Heart left ventricle (tissue), 13 donors: ENCODE measurements around the gene MPZL2.

Source experiments
- POLR2A ChIP-seq, 2 donors: fragments of 450-650 bp; IDR thresholded peaks; one replicate each; pipeline ENCODE4 v1.6.1; 2017; ENCODE audit warnings: antibody characterized with exemption in 2 of 2, mild to moderate bottlenecking in 2 of 2, moderate library complexity in 2 of 2
- TF ChIP-seq, protein P1 (sequence below), 12 donors: fragments of 200-600 bp; sonication (generic) in 4 of 12; IDR thresholded peaks; one replicate each; pipeline versions ENCODE4 v1.5.0 to v1.8.0; 2018 to 2022; ENCODE audit warnings: antibody characterized with exemption in 12 of 12, mild to moderate bottlenecking in 5 of 12
- donor health status: ischemic (EF 13 %, LVEDD 7.1; RV severe dilation, severe dysfunction).
- donor health status: DM: no; HTN: yes; CAD: no.
- donor health status: DM: no; HTN: no; CAD: no.
- donor health status: ischemic (EF 25% LVEDD 6.9; RV normal size, moderate dysfunction).
- donor health status: ischemic (EF 25% LVEDD 5.7; RV mildly dilated, moderate dysfunction).
- donor health status: ischemic (EF 35%, LVEDD 5.7; RV mildly dilated, moderate dysfunction).
- donor health status: nonischemic (EF 11% LVEDD 7.7; RV severe dilation, severe dysfunction).
- donor health status: DM: yes; HTN: yes; CAD: no.
- donor health status: PGD.
- donor health status: ischemic (EF 29% LVEDD 5.4; RV normal size, mild dysfunction).
- donor health status: nonischemic (EF 23%, LVEDD 6.1; RV moderate dilation, normal function).

DNA sequence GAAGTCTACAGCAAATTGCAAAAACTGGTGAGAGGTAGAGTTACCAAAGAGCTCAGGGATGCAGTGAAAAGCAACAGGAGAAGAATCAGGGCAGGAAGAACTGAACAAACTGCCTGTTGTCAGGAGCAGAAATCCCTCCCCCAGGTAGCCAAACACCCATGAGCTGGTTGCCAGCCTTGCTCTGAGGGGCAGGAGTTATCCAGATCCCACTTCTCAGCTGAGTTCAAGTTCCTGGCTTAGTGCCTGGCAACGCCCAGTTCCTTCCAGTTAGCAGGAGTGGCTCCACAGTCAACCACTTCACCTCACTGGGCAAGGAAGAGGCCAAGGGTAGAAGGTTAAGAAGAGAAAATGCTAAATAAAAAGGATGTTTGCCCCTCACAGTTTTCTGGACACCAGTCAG is 1.9 kb upstream of the MPZL2 start:
- TF ChIP-seq, protein P1, sequence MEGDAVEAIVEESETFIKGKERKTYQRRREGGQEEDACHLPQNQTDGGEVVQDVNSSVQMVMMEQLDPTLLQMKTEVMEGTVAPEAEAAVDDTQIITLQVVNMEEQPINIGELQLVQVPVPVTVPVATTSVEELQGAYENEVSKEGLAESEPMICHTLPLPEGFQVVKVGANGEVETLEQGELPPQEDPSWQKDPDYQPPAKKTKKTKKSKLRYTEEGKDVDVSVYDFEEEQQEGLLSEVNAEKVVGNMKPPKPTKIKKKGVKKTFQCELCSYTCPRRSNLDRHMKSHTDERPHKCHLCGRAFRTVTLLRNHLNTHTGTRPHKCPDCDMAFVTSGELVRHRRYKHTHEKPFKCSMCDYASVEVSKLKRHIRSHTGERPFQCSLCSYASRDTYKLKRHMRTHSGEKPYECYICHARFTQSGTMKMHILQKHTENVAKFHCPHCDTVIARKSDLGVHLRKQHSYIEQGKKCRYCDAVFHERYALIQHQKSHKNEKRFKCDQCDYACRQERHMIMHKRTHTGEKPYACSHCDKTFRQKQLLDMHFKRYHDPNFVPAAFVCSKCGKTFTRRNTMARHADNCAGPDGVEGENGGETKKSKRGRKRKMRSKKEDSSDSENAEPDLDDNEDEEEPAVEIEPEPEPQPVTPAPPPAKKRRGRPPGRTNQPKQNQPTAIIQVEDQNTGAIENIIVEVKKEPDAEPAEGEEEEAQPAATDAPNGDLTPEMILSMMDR (IDR thresholded peaks at IDR 0.05) = no peak
- TF ChIP-seq POLR2A (IDR thresholded peaks at IDR 0.05) = no peak
